A549 (cell line): ENCODE data around the gene MADD. TPM values are rescaled to one million over a fixed set of nuclear protein-coding genes. Genes with fewer than 3 reads are reported as not detected.

ENCODE experiments used
- ATAC-seq, 2 experiments: fragments of 200-7000 bp in 1 of 2; fragments of >200 bp in 1 of 2; cut with Nextera tagmentation in 1 of 2; cut with Tn5 transposase in 1 of 2; 3 replicates each; pipeline versions ENCODE4 v1.8.0 to v1.9.1; 2018 to 2020; ENCODE audit warnings: mild to moderate bottlenecking in 1 of 2, moderate library complexity in 1 of 2
- CTCF ChIA-PET: fragments of 300-600 bp; sonication (Branson Sonifier 250); formaldehyde crosslinking; extraction: SDS; loops from one replicate; lab custom pipeline; 2021; ENCODE audit warnings: antibody characterized with exemption, inconsistent platforms; lab: Yijun Ruan, JAX
- POLR2A ChIA-PET: fragments of 350-600 bp; formaldehyde crosslinking; extraction: SDS; loops from one replicate; lab custom pipeline; 2021; ENCODE audit warnings: antibody characterized with exemption, inconsistent platforms; lab: Yijun Ruan, JAX
- DNase-seq, 2 experiments: peaks; one replicate each; pipeline versions ENCODE4 v3.0.0 to v3.0.0-alpha.2; 2011 to 2016; ENCODE audit warnings: low read depth in 1 of 2, low spot score in 1 of 2
- FAIRE-seq: peaks from 2 replicates; lab custom pipeline; 2011; peaks lifted over from hg19 to GRCh38; lab: Jason Lieb, UNC
- H3K27ac ChIP-seq, 2 experiments: fragments of >200 bp; sonication (Bioruptor Twin); formaldehyde crosslinking; 3 replicates each; pipeline ENCODE4 v1.5.1; 2016 to 2017
- H3K4me1 ChIP-seq: fragments of >200 bp; sonication (Bioruptor Twin); formaldehyde crosslinking; 3 replicates; pipeline ENCODE4 v1.6.1; 2016
- H3K4me2 ChIP-seq: fragments of >200 bp; sonication (Bioruptor Twin); formaldehyde crosslinking; 3 replicates; pipeline ENCODE4 v1.6.1; 2016
- H3K4me3 ChIP-seq: fragments of >200 bp; sonication (Bioruptor Twin); formaldehyde crosslinking; 3 replicates; pipeline ENCODE4 v1.5.1; 2016
- H3K9me3 ChIP-seq: fragments of >200 bp; sonication (Bioruptor Twin); formaldehyde crosslinking; 3 replicates; pipeline ENCODE4 v1.6.1; 2016
- CBX8 ChIP-seq: fragments of 200-600 bp; sonication (generic); IDR thresholded peaks from 2 replicates; pipeline ENCODE4 v1.6.1; 2016
- CEBPB ChIP-seq, 2 experiments: fragments of >200 bp in 1 of 2; sonication (Bioruptor Twin) in 1 of 2; formaldehyde crosslinking in 1 of 2; IDR thresholded peaks; 2 replicates each; pipeline ENCODE4 v1.6.1; 2012 to 2016
- CHD4 ChIP-seq: fragments of 200-600 bp; sonication (generic); IDR thresholded peaks from 2 replicates; pipeline ENCODE4 v1.6.1; 2016; ENCODE audit warnings: antibody characterized with exemption, mild to moderate bottlenecking, borderline replicate concordance
- EHMT2 ChIP-seq: fragments of 200-600 bp; sonication (generic); IDR thresholded peaks from 2 replicates; pipeline ENCODE4 v1.6.1; 2016; ENCODE audit warnings: antibody characterized with exemption, low read depth, mild to moderate bottlenecking, moderate library complexity
- FOSB ChIP-seq: fragments of 250-450 bp; sonication (Bioruptor Pico); IDR thresholded peaks from 2 replicates; pipeline ENCODE4 v1.5.0; 2020; ENCODE audit warnings: mild to moderate bottlenecking, moderate library complexity
- FOXS1 ChIP-seq: fragments of 250-450 bp; sonication (Bioruptor Pico); IDR thresholded peaks from 2 replicates; pipeline ENCODE4 v1.5.0; 2020; ENCODE audit warnings: mild to moderate bottlenecking, moderate library complexity
- GATA3 ChIP-seq: IDR thresholded peaks from 2 replicates; pipeline ENCODE4 v1.6.1; 2012; ENCODE audit warnings: borderline replicate concordance
- HDAC2 ChIP-seq: fragments of 200-600 bp; sonication (generic); IDR thresholded peaks from 2 replicates; pipeline ENCODE4 v1.6.1; 2016
- HEYL ChIP-seq: fragments of 250-450 bp; sonication (Bioruptor Pico); IDR thresholded peaks from 2 replicates; pipeline ENCODE4 v1.8.0; 2021; ENCODE audit warnings: mild to moderate bottlenecking, moderate library complexity
- HOXB13 ChIP-seq: fragments of 250-450 bp; sonication (Bioruptor Pico); IDR thresholded peaks from 2 replicates; pipeline ENCODE4 v1.5.0; 2020; ENCODE audit warnings: low read depth, mild to moderate bottlenecking, moderate library complexity
- JUNB ChIP-seq: fragments of >200 bp; sonication (Bioruptor Twin); formaldehyde crosslinking; IDR thresholded peaks from 2 replicates; pipeline ENCODE4 v1.6.1; 2016
- KDM1A ChIP-seq: fragments of 200-600 bp; sonication (generic); IDR thresholded peaks from 2 replicates; pipeline ENCODE4 v1.6.1; 2016; ENCODE audit warnings: low read depth, mild to moderate bottlenecking
- MAFK ChIP-seq: fragments of 450-650 bp; IDR thresholded peaks from 2 replicates; pipeline ENCODE4 v1.6.1; 2014; ENCODE audit not compliant: partially characterized antibody
- MYC ChIP-seq: IDR thresholded peaks from 2 replicates; pipeline ENCODE4 v1.6.1; 2012; ENCODE audit warnings: mild to moderate bottlenecking, inconsistent platforms, low read length, improper control_type of control experiment, borderline replicate concordance
- RARB ChIP-seq: fragments of 250-450 bp; sonication (Bioruptor Pico); IDR thresholded peaks from 2 replicates; pipeline ENCODE4 v1.8.0; 2021; ENCODE audit warnings: mild to moderate bottlenecking, moderate library complexity
- RFX5 ChIP-seq: fragments of 450-650 bp; IDR thresholded peaks from 2 replicates; pipeline ENCODE4 v1.7.1; 2014; ENCODE audit warnings: antibody characterized with exemption, mild to moderate bottlenecking, moderate library complexity
- RNF2 ChIP-seq: fragments of 200-600 bp; sonication (generic); IDR thresholded peaks from 2 replicates; pipeline ENCODE4 v1.6.1; 2016; ENCODE audit warnings: low read depth, mild to moderate bottlenecking, antibody characterized with exemption, moderate library complexity, borderline replicate concordance
- TFCP2L1 ChIP-seq: fragments of 250-450 bp; sonication (Bioruptor Pico); IDR thresholded peaks from 2 replicates; pipeline ENCODE4 v1.5.0; 2021; ENCODE audit warnings: mild to moderate bottlenecking
- ZNF302 ChIP-seq: fragments of 250-450 bp; sonication (Bioruptor Pico); IDR thresholded peaks from 2 replicates; pipeline ENCODE4 v1.9.0; 2021; ENCODE audit warnings: inconsistent platforms, mild to moderate bottlenecking, moderate library complexity
- ZSCAN20 ChIP-seq: fragments of 250-450 bp; sonication (Bioruptor Pico); IDR thresholded peaks from 2 replicates; pipeline ENCODE4 v1.8.0; 2022; ENCODE audit warnings: mild to moderate bottlenecking, moderate library complexity
- WGBS: methylation state at CpG from one replicate; pipeline ENCODE4 v1.1.6; 2017; ENCODE audit errors: missing lambda C conversion rate; 5-methylcytosine and 5-hydroxymethylcytosine counted together
- polyA plus RNA-seq, 4 experiments: library from polyadenylated mRNA; depleted of rRNA in 3 of 4; stranded (reverse); fragments of >200 nt; fragmentation: RNase III in 1 of 4; extraction: RNeasy Plus Mini Kit Qiagen cat#74134 plus additional on column Dnase treatment in 1 of 4; gene quantifications; 2 replicates in 3 of 4; 3 replicates in 1 of 4; pipeline ENCODE4 v1.2.3, GENCODE V29; 2011 to 2017
- TF ChIP-seq, protein P1 (sequence below): IDR thresholded peaks from 2 replicates; pipeline ENCODE4 v1.6.1; 2012
- TF ChIP-seq, protein P2 (sequence below): IDR thresholded peaks from 2 replicates; pipeline ENCODE4 v1.6.1; 2012
- TF ChIP-seq, protein P3 (sequence below): fragments of 150-350 bp; IDR thresholded peaks from 2 replicates; pipeline ENCODE4 v1.6.1; 2014; ENCODE audit warnings: low read depth, mild to moderate bottlenecking, low read length
- TF ChIP-seq, protein P4 (sequence below): fragments of 250-450 bp; sonication (Bioruptor Pico); IDR thresholded peaks from 2 replicates; pipeline ENCODE4 v1.5.0; 2021; ENCODE audit warnings: mild to moderate bottlenecking, moderate library complexity, borderline replicate concordance
- TF ChIP-seq, protein P5 (sequence below): fragments of >200 bp; sonication (Bioruptor Twin); formaldehyde crosslinking; IDR thresholded peaks from 2 replicates; pipeline ENCODE4 v1.6.1; 2016
- TF ChIP-seq, protein P6 (sequence below): fragments of 200-600 bp; sonication (generic); IDR thresholded peaks from 2 replicates; pipeline ENCODE4 v1.6.1; 2016; ENCODE audit warnings: antibody characterized with exemption, mild to moderate bottlenecking, moderate library complexity
- TF ChIP-seq, protein P7 (sequence below): fragments of 250-450 bp; sonication (Bioruptor Pico); IDR thresholded peaks from 2 replicates; pipeline ENCODE4 v1.5.0; 2020; ENCODE audit warnings: low read depth, mild to moderate bottlenecking, moderate library complexity

Gene MADD
- polyA plus RNA-seq, 2 of the 4 experiments (the other 2 are of a cell fraction) = 16.7 to 25.2 TPM

DNA sequence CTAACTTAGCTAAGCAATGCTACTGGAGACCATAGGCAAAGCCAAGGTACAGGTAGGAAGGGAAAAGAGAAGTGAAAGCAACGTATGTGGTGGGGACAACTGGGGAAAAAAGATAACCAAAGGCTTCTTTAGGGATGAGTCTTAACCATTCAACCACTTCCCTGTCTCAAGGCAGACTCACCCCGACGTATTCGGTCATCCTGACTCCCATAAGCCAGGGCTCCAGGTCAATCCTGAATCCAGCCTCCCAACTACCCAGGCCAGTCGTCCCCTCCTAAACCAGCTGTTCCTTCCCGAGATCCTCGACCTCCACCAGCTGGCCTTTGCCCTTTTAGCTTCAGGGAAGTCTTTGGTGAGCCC, 21.6 kb upstream of the MADD start:
- WGBS = 4% methylated on average over 7 of the region's 7 CpGs
- TF ChIP-seq RNF2 = no peak
- no peak for TF ChIP-seq HEYL (CRISPR knock-in tag)
- TF ChIP-seq RARB = no peak
- TF ChIP-seq, protein P1, sequence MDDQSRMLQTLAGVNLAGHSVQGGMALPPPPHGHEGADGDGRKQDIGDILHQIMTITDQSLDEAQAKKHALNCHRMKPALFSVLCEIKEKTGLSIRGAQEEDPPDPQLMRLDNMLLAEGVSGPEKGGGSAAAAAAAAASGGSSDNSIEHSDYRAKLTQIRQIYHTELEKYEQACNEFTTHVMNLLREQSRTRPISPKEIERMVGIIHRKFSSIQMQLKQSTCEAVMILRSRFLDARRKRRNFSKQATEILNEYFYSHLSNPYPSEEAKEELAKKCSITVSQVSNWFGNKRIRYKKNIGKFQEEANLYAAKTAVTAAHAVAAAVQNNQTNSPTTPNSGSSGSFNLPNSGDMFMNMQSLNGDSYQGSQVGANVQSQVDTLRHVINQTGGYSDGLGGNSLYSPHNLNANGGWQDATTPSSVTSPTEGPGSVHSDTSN = no peak
- TF ChIP-seq FOXS1 = no peak
- no peak for TF ChIP-seq FOSB
- TF ChIP-seq KDM1A = no peak
- no peak for TF ChIP-seq CBX8
- TF ChIP-seq CHD4 = no peak
- Histone ChIP-seq H3K4me3 (peak overlapping the region; percentile 74), H3K9me3 (no peaks in the 10 kb centered on the region), H3K4me1 (peaks cover 21% of the 10 kb centered on the region; the same call in 2 of the 3 replicates), H3K27ac (peak overlapping the region; percentile 95), H3K4me2 (peak overlapping the region; percentile 93)
- ChIA-PET POLR2A (interaction anchor here (0.6 to 3.0 kb wide), 12 partner anchors 9 to 312 kb away, joined by 3 to 34 read pairs (median 6); partner anchors contain the start of genes CSTPP1, DDB2 and NR1H3), CTCF (interaction anchor here (0.6 to 10.3 kb wide), 20 partner anchors 9 to 413 kb away, joined by 3 to 141 read pairs (median 5); partner anchors contain the start of genes DDB2, MADD and NR1H3)
- ATAC-seq (peak; percentile 42 to 64), FAIRE-seq (no peak), DNase-seq (no peak)

DNA sequence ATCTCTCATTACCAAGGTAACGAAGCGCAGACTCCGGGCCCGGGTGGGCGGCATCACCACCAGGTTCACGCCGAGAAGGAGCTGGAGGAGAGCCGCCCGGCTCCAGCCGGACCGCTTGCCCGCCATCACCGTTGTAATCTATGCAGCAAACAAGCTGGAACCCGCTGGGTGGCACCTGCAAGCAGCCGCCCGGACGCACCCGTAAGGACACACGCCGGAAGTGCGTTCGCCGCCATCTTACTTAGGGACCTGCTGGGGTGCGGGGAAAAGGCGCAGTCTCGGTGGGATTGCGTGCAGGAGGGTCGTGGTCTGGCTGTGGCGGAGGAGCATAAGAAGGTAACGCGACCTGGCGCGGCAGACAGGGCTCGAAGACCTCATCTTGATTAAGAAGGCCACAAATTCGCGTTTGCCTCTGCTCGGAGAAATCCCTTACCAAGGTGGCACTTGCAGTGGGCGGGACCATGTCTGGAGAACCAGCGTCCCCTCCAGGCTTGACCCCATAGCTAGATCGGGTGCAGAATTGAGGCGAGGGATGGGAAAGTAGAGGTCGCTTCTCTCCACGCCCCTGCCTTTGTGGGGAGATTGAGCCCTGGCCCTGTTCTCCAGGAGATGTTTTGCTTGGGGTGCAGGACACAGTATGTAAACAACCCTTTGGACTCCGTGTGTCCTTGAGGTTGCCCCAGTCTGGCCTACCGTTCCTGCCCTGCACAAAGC, 21.1 kb upstream of the MADD start, which contains the start of gene ACP2:
Gene ACP2 (minus strand): TSS at position 151 of the 714 bp plus-strand sequence. CDS start 25 bp downstream, at position 126.
- Histone ChIP-seq H3K4me2 (peak within 1 kb of the TSS; percentile 93), H3K27ac (peak within 1 kb of the TSS; percentile 95), H3K4me1 (peaks cover 19% of the 10 kb centered on the region; the same call in 2 of the 3 replicates), H3K4me3 (peak within 1 kb of the TSS; percentile 74), H3K9me3 (no peaks in the 10 kb centered on the region)
- DNase-seq = peak; percentile 81 to 94
- ChIA-PET POLR2A (interaction anchor here (0.5 to 3.0 kb wide), 16 partner anchors 9 to 312 kb away, joined by 3 to 34 read pairs (median 5); partner anchors contain the start of genes CSTPP1, DDB2 and NR1H3), CTCF (interaction anchor here (0.6 to 10.3 kb wide), 19 partner anchors 10 to 414 kb away, joined by 3 to 141 read pairs (median 5); partner anchors contain the start of genes DDB2, MADD and NR1H3)
- no peak for FAIRE-seq
- peak; percentile 93 to 96 for ATAC-seq
- 3% methylated on average over 38 of the region's 45 CpGs for WGBS
- TF ChIP-seq EHMT2 (no peak), ZSCAN20 (CRISPR knock-in tag) (no peak), HOXB13 (CRISPR knock-in tag) (peak; percentile 66; the same call in 1 of the 2 replicates), ZNF302 (CRISPR knock-in tag) (no peak), JUNB (no peak), MYC (no peak), RFX5 (peak; percentile 62; the same call in 1 of the 2 replicates), TFCP2L1 (CRISPR knock-in tag) (no peak), MAFK (no peak), CHD4 (no peak), FOXS1 (no peak), GATA3 (peak; percentile 27; the same call in 1 of the 2 replicates), CEBPB (IDR thresholded peaks at IDR 0.05) (peak in 1 of 2 experiments; percentile 49; a peak in 1 of 4 replicates), HDAC2 (no peak)
- TF ChIP-seq, protein P2, sequence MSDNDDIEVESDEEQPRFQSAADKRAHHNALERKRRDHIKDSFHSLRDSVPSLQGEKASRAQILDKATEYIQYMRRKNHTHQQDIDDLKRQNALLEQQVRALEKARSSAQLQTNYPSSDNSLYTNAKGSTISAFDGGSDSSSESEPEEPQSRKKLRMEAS = peak; percentile 92
- TF ChIP-seq, protein P3, sequence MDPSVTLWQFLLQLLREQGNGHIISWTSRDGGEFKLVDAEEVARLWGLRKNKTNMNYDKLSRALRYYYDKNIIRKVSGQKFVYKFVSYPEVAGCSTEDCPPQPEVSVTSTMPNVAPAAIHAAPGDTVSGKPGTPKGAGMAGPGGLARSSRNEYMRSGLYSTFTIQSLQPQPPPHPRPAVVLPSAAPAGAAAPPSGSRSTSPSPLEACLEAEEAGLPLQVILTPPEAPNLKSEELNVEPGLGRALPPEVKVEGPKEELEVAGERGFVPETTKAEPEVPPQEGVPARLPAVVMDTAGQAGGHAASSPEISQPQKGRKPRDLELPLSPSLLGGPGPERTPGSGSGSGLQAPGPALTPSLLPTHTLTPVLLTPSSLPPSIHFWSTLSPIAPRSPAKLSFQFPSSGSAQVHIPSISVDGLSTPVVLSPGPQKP = no peak
- TF ChIP-seq, protein P4, sequence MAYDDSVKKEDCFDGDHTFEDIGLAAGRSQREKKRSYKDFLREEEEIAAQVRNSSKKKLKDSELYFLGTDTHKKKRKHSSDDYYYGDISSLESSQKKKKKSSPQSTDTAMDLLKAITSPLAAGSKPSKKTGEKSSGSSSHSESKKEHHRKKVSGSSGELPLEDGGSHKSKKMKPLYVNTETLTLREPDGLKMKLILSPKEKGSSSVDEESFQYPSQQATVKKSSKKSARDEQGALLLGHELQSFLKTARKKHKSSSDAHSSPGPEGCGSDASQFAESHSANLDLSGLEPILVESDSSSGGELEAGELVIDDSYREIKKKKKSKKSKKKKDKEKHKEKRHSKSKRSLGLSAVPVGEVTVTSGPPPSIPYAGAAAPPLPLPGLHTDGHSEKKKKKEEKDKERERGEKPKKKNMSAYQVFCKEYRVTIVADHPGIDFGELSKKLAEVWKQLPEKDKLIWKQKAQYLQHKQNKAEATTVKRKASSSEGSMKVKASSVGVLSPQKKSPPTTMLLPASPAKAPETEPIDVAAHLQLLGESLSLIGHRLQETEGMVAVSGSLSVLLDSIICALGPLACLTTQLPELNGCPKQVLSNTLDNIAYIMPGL (CRISPR knock-in tag) = no peak
- TF ChIP-seq, protein P5, sequence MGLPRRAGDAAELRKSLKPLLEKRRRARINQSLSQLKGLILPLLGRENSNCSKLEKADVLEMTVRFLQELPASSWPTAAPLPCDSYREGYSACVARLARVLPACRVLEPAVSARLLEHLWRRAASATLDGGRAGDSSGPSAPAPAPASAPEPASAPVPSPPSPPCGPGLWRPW = no peak
- TF ChIP-seq, protein P6, sequence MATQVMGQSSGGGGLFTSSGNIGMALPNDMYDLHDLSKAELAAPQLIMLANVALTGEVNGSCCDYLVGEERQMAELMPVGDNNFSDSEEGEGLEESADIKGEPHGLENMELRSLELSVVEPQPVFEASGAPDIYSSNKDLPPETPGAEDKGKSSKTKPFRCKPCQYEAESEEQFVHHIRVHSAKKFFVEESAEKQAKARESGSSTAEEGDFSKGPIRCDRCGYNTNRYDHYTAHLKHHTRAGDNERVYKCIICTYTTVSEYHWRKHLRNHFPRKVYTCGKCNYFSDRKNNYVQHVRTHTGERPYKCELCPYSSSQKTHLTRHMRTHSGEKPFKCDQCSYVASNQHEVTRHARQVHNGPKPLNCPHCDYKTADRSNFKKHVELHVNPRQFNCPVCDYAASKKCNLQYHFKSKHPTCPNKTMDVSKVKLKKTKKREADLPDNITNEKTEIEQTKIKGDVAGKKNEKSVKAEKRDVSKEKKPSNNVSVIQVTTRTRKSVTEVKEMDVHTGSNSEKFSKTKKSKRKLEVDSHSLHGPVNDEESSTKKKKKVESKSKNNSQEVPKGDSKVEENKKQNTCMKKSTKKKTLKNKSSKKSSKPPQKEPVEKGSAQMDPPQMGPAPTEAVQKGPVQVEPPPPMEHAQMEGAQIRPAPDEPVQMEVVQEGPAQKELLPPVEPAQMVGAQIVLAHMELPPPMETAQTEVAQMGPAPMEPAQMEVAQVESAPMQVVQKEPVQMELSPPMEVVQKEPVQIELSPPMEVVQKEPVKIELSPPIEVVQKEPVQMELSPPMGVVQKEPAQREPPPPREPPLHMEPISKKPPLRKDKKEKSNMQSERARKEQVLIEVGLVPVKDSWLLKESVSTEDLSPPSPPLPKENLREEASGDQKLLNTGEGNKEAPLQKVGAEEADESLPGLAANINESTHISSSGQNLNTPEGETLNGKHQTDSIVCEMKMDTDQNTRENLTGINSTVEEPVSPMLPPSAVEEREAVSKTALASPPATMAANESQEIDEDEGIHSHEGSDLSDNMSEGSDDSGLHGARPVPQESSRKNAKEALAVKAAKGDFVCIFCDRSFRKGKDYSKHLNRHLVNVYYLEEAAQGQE = no peak
- TF ChIP-seq, protein P7, sequence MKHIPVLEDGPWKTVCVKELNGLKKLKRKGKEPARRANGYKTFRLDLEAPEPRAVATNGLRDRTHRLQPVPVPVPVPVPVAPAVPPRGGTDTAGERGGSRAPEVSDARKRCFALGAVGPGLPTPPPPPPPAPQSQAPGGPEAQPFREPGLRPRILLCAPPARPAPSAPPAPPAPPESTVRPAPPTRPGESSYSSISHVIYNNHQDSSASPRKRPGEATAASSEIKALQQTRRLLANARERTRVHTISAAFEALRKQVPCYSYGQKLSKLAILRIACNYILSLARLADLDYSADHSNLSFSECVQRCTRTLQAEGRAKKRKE (CRISPR knock-in tag) = 0 out of 2 replicates have a peak, but pooled peaks have one; percentile 13
